ENCODE data around the gene STING1.

DNA sequence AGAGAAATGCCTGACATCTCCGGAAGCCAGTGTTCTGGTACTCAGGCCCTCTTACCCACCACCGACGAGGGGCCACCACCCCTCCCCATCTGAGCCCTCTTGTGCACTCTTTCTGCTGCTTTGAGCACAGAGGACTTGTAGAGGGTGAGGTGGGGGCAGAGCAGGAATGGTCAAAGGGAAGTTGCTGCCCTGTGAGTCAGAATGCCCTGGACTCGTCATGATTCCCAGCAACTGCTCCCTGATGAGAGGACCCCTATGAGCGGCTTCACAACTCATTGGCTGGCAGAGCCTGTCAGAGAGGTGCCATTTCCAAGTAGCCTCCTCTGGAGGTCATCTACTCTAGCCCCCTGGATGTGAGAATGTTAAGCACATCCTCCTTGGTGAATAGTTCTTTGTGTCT lies 20.9 kb downstream of the STING1 start:
- TF ChIP-seq, protein P1, sequence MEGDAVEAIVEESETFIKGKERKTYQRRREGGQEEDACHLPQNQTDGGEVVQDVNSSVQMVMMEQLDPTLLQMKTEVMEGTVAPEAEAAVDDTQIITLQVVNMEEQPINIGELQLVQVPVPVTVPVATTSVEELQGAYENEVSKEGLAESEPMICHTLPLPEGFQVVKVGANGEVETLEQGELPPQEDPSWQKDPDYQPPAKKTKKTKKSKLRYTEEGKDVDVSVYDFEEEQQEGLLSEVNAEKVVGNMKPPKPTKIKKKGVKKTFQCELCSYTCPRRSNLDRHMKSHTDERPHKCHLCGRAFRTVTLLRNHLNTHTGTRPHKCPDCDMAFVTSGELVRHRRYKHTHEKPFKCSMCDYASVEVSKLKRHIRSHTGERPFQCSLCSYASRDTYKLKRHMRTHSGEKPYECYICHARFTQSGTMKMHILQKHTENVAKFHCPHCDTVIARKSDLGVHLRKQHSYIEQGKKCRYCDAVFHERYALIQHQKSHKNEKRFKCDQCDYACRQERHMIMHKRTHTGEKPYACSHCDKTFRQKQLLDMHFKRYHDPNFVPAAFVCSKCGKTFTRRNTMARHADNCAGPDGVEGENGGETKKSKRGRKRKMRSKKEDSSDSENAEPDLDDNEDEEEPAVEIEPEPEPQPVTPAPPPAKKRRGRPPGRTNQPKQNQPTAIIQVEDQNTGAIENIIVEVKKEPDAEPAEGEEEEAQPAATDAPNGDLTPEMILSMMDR (IDR thresholded peaks at IDR 0.05): no peak
- TF ChIP-seq EZH2 (IDR thresholded peaks at IDR 0.05) (no peak), EZH2phosphoT487 (IDR thresholded peaks at IDR 0.05) (no peak)
